MM.1S (cell line): ENCODE data around the gene APOC3.

Experiments used
- DNase-seq: peaks from one replicate; pipeline ENCODE4 v3.0.0-alpha.2; 2015
- H2AFZ ChIP-seq: fragments of 300-600 bp; sonication (generic); 2 replicates; pipeline ENCODE4 v1.6.0; 2016; ENCODE audit warnings: antibody characterized with exemption, low read length
- H3F3A ChIP-seq: fragments of 300-600 bp; sonication (generic); 2 replicates; pipeline ENCODE4 v1.6.1; 2016; ENCODE audit warnings: mild to moderate bottlenecking, antibody characterized with exemption, low read length, moderate library complexity, mixed read lengths; ENCODE audit not compliant: insufficient read depth
- H3K27ac ChIP-seq: fragments of 300-600 bp; sonication (generic); 2 replicates; pipeline ENCODE4 v1.5.1; 2016; ENCODE audit warnings: mild to moderate bottlenecking, low read length
- H3K27me3 ChIP-seq: fragments of 300-600 bp; sonication (generic); replicated peaks from 2 replicates; pipeline ENCODE4 v1.6.0; 2016; ENCODE audit warnings: low read length; ENCODE audit not compliant: insufficient read depth
- H3K36me3 ChIP-seq: fragments of 300-600 bp; sonication (generic); replicated peaks from 2 replicates; pipeline ENCODE4 v1.6.1; 2016; ENCODE audit warnings: mild to moderate bottlenecking, low read length, mixed read lengths; ENCODE audit not compliant: insufficient read depth
- H3K4me1 ChIP-seq: fragments of 300-600 bp; sonication (generic); 2 replicates; pipeline ENCODE4 v1.6.1; 2016; ENCODE audit warnings: low read length, mixed read lengths
- H3K4me2 ChIP-seq: fragments of 300-600 bp; sonication (generic); 2 replicates; pipeline ENCODE4 v1.6.0; 2016; ENCODE audit warnings: low read depth, low read length
- H3K4me3 ChIP-seq: fragments of 300-600 bp; sonication (generic); 2 replicates; pipeline ENCODE4 v1.5.1; 2016; ENCODE audit warnings: low read length, mixed read lengths
- H3K79me2 ChIP-seq: fragments of 300-600 bp; sonication (generic); 2 replicates; pipeline ENCODE4 v1.6.1; 2016; ENCODE audit warnings: mixed run types, low read length, mixed read lengths
- H3K9ac ChIP-seq: fragments of 300-600 bp; sonication (generic); 2 replicates; pipeline ENCODE4 v1.6.1; 2016; ENCODE audit warnings: low read length, mixed read lengths
- H3K9me2 ChIP-seq: fragments of 300-600 bp; sonication (generic); replicated peaks from 2 replicates; pipeline ENCODE4 v1.6.1; 2016; ENCODE audit warnings: mild to moderate bottlenecking, low read length, mixed read lengths; ENCODE audit not compliant: insufficient read depth
- H3K9me3 ChIP-seq: fragments of 300-600 bp; sonication (generic); replicated peaks from 2 replicates; pipeline ENCODE4 v1.6.1; 2016; ENCODE audit warnings: mild to moderate bottlenecking, low read length, mixed read lengths; ENCODE audit not compliant: insufficient read depth
- H4K20me1 ChIP-seq: fragments of 300-600 bp; sonication (generic); 2 replicates; pipeline ENCODE4 v1.6.1; 2016; ENCODE audit warnings: mild to moderate bottlenecking, low read length, moderate library complexity, mixed read lengths; ENCODE audit not compliant: insufficient read depth
- CTCF ChIP-seq: fragments of 300-600 bp; sonication (generic); IDR thresholded peaks from 2 replicates; pipeline ENCODE4 v1.5.1; 2016; ENCODE audit warnings: antibody characterized with exemption, low read length, mixed read lengths
- EZH2 ChIP-seq: fragments of 300-600 bp; sonication (generic); optimal IDR thresholded peaks from 2 replicates; pipeline ENCODE3; 2017; ENCODE audit warnings: low read depth, mild to moderate bottlenecking, antibody characterized with exemption, low read length, mixed read lengths
- EZH2phosphoT487 ChIP-seq: fragments of 300-600 bp; sonication (generic); IDR thresholded peaks from 2 replicates; pipeline ENCODE4 v1.6.1; 2018; ENCODE audit warnings: antibody characterized with exemption, low read length

The APOC3 gene

GRCh38 chr11:116859175-116859574 lies 29.5 kb downstream of the APOC3 start:
- Histone ChIP-seq H3K4me2 (no peak overlapping the region), H3K9me3 (no peaks in the 10 kb centered on the region)

GRCh38 chr11:116860303-116860702 lies 30.6 kb downstream of the APOC3 start:
- TF ChIP-seq EZH2 (no peak), EZH2phosphoT487 (no peak), CTCF (no peak)

More at GRCh38 chr11:116859175-116859574, 29.5 kb downstream of the APOC3 start:
- Histone ChIP-seq H3K9ac (no peak overlapping the region), H3F3A (peaks cover 4% of the 10 kb centered on the region), H3K79me2 (no peaks in the 10 kb centered on the region), H3K27me3 (no peaks in the 10 kb centered on the region), H3K27ac (no peak overlapping the region), H3K36me3 (peaks cover 8% of the 10 kb centered on the region; the same call in 1 of the 2 replicates), H3K4me1 (peaks cover 7% of the 10 kb centered on the region), H2AFZ (no peak overlapping the region), H4K20me1 (no peaks in the 10 kb centered on the region), H3K9me2 (no peaks in the 10 kb centered on the region), H3K4me3 (no peak overlapping the region)
- no peak for TF ChIP-seq EZH2phosphoT487
- TF ChIP-seq EZH2 = no peak
- TF ChIP-seq CTCF = no peak
- no peak for DNase-seq

GRCh38 chr11:116861539-116861938 lies 31.8 kb downstream of the APOC3 start:
- Histone ChIP-seq H3K4me2 (no peak overlapping the region), H3K9ac (no peak overlapping the region), H3K9me2 (no peaks in the 10 kb centered on the region), H3K4me3 (no peak overlapping the region), H3K9me3 (no peaks in the 10 kb centered on the region), H3F3A (no peaks in the 10 kb centered on the region), H2AFZ (no peak overlapping the region), H3K27ac (no peak overlapping the region), H3K27me3 (no peaks in the 10 kb centered on the region), H3K4me1 (no peaks in the 10 kb centered on the region), H4K20me1 (no peaks in the 10 kb centered on the region), H3K79me2 (no peaks in the 10 kb centered on the region), H3K36me3 (peaks cover 8% of the 10 kb centered on the region; the same call in 1 of the 2 replicates)
- TF ChIP-seq CTCF = no peak
- no peak for TF ChIP-seq EZH2phosphoT487
- TF ChIP-seq EZH2 = no peak
- DNase-seq = no peak

More at GRCh38 chr11:116860303-116860702, 30.6 kb downstream of the APOC3 start:
- no peak overlapping the region for H2AFZ ChIP-seq
- H3K4me3 ChIP-seq = no peak overlapping the region
- H3F3A ChIP-seq = no peaks in the 10 kb centered on the region
- no peaks in the 10 kb centered on the region for H3K9me2 ChIP-seq
- DNase-seq = no peak
- H3K4me1 ChIP-seq = peaks cover under 1% of the 10 kb centered on the region; the same call in 1 of the 2 replicates
- H3K27ac ChIP-seq = no peak overlapping the region
- no peaks in the 10 kb centered on the region for H3K9me3 ChIP-seq
- no peaks in the 10 kb centered on the region for H3K27me3 ChIP-seq
- H3K36me3 ChIP-seq = peaks cover 8% of the 10 kb centered on the region; the same call in 1 of the 2 replicates
- no peak overlapping the region for H3K4me2 ChIP-seq
- H3K79me2 ChIP-seq = no peaks in the 10 kb centered on the region
- no peaks in the 10 kb centered on the region for H4K20me1 ChIP-seq
- H3K9ac ChIP-seq = no peak overlapping the region
